DMS79 treated with DMSO at 0.1 percent for 48 hours (cell line): Measurements from ENCODE around the gene PCDHGB3.
"Not testable (repeated sequence)": the region's sequence is repeated elsewhere in the genome, so short reads cannot be mapped to it uniquely, and the experiment has no call there.

ENCODE experiments used
- DNase-seq: peaks from one replicate; lab custom pipeline; 2025; lab: John Stamatoyannopoulos, UW

PCDHGB3 gene

DNA sequence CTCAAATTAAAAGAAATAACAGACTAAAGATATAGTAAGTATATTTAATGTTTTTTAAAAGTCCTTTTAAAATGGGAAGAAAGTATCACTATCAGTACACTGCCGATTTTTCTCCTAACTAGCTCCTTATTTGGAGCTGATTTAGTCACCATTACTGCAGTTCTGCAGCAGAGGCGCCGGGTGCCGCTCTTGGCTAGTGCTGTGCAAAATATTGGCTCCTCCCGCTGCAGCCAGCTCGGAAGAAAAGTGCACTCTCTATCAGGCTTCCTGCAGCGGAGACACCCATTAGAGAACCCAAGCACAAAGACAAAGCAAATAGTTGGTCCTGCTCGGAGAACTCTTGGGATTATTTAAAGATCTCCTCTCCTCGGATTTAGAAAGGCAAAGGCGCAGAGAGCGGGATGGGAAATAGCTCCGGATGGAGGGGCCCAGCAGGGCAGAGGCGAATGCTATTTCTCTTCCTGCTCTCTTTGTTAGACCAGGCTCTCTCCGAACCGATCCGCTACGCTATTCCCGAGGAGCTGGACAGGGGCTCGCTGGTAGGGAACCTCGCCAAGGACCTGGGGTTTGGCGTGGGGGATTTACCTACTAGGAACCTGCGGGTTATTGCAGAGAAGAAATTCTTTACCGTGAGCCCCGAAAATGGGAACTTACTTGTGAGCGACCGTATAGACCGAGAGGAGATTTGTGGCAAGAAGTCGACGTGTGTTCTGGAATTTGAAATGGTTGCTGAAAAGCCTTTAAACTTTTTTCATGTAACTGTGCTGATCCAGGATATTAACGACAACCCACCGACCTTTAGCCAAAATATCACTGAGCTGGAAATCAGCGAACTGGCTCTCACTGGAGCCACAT, at the start of gene PCDHGB3:
TSS of gene PCDHGB3 (plus strand) at position 249 of the 855 bp plus-strand sequence. CDS start at position 402, 153 bp downstream.
- DNase-seq, result no peak

DNA sequence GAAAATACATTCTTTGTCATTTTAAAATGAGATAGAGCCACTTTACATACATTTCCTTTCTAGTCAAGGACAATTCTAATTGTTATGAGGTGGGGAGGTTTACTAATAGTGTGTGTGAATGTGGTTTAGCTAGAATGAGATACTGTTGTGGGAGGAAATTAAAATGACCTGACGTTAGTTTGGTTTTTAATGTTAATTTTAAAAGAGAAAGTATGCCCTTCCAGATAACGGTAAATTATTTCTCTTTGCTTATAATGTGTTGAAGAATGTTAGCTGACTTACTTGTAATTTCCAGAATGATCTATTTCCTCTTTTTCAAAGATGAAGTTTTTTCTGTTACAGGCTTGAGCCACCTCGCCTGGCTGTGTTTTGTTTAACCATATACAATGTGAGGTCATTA, 47.8 kb upstream of the PCDHGB3 start:
- no peak for DNase-seq

DNA sequence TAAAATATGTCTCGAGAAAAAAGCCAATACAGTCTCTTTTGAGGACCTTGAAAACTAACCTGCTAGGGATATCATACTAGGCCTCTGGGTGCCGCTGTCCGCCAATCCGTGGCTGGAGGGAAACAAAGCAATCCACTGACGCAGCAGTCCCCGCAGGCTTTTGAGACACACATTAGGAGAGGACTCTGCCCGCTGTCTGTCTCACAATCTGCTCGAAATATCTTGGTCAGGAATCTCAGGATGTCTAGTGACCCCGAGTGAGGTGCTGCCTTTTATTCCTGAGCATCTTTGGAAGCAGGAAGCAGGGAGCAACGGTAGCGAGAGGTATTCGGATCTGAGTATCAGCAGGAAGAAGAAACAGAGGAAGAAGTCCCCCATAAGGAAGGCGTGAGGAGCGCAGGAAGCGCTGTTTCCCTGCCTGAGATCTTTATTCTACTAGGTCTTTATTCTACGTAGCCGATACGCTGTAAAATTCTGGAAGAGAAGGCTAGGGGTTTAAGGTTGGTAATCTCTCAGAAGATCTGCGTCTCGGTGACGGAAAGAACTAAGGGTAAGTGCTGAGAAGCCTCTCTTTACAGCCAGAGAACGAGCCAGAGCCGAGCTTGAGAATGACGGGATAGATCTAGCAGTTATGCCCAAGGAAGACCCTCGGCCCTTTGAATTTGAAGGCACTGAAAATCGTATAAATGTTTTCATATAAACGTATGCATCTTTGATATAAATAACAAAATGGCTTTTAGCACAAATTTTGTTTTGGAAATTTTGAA, 43.8 kb upstream of the PCDHGB3 start:
- peak; percentile 63 for DNase-seq

DNA sequence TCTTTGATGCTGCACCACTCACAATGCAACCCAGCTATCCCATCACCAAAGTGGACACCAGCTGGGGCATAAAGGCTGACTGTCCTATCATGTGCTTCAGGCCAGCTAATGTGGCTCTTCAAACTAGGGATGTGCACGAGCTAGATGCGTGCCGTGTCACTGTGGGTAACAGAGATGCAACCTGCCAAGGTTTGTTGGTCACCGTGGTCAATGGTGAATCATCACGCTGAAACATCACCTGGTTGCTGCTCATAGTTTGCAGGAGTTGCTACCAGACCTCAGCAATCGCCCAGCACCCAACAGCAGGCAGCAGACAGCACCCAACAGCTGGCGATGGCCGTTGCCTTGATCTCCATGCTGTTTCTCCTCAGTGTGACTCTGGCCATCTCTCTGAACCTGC, 41.8 kb upstream of the PCDHGB3 start:
- DNase-seq, result no peak

DNA sequence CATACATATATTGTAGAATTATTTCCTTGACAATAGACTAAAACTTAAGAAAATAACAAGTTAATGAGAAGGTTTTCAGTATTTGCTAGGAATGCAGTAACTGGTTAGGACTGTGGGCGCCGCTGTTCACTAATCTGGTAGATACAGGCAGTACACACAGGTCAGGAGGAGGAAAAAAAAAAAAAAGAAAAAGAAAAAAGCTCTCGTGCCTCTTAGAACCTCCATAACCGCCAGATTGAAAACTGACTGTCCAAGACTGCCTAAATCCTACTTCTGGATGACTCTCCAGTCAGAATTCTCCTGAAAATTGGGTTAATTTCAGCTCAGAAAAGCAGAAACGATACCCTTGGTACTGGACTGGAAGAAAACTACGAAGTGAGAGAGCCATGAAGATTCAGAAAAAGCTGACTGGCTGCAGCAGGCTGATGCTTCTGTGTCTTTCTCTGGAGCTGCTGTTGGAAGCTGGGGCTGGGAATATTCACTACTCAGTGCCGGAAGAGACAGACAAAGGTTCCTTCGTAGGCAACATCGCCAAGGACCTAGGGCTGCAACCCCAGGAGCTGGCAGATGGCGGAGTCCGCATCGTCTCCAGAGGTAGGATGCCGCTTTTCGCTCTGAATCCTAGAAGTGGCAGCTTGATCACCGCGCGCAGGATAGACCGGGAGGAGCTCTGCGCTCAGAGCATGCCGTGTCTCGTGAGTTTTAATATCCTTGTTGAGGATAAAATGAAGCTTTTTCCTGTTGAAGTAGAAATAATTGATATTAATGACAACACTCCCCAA, 39.6 kb upstream of the PCDHGB3 start, which contains the start of gene PCDHGA1:
TSS of gene PCDHGA1 (plus strand) at position 216 of the 782 bp plus-strand sequence.
- no peak for DNase-seq

DNA sequence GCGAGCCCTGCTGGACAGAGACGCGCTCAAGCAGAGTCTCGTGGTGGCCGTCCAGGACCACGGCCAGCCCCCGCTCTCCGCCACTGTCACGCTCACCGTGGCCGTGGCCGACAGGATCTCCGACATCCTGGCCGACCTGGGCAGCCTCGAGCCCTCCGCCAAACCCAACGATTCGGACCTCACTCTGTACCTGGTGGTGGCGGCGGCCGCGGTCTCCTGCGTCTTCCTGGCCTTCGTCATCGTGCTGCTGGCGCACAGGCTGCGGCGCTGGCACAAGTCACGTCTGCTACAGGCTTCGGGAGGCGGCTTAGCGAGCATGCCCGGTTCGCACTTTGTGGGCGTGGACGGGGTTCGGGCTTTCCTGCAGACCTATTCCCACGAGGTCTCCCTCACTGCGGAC, 37.5 kb upstream of the PCDHGB3 start:
- not testable (repeated sequence) for DNase-seq

DNA sequence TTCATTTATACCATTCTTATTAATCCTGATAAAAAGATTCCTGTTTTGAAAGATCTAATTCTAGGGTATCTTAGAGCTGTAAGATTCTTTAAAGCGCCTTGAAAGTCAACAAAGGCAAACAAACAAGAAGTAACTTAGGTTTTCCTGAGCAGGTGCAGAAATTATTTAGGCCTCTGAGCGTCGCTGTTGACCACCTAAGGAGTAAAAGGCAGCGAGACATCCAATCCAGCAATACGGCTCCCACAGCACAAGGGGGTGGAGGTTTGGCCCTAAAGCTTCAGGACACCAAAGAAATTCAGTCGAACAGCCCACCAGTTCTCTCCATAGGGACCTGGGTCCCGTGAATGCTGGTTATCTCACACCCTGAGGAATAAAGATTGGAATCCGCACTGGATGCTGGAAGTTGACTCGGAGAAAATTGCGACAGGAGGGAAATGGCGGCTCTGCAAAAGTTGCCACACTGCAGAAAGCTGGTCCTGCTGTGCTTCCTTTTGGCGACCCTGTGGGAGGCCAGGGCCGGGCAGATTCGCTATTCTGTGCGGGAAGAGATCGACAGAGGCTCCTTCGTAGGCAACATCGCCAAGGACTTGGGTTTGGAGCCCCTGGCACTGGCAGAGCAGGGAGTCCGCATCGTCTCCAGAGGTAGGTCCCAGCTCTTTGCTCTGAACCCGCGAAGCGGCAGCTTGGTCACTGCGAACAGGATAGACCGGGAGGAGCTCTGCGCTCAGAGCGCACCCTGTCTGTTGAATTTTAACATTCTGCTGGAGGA, 31.3 kb upstream of the PCDHGB3 start, which contains the start of gene PCDHGA2:
TSS of gene PCDHGA2 (plus strand) at position 223 of the 769 bp plus-strand sequence.
- DNase-seq, result no peak

DNA sequence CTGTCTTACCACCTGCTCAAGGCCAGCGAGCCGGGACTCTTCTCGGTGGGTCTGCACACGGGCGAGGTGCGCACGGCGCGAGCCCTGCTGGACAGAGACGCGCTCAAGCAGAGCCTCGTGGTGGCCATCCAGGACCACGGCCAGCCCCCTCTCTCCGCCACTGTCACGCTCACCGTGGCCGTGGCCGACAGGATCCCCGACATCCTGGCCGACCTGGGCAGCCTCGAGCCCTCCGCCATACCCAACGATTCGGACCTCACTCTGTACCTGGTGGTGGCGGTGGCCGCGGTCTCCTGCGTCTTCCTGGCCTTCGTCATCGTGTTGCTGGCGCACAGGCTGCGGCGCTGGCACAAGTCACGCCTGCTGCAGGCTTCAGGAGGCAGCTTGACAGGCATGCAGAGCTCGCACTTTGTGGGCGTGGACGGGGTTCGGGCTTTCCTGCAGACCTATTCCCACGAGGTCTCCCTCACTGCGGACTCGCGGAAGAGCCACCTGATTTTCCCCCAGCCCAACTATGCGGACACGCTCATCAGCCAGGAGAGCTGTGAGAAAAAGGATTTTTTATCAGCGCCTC, 29.2 kb upstream of the PCDHGB3 start:
- DNase-seq, result not testable (repeated sequence)

DNA sequence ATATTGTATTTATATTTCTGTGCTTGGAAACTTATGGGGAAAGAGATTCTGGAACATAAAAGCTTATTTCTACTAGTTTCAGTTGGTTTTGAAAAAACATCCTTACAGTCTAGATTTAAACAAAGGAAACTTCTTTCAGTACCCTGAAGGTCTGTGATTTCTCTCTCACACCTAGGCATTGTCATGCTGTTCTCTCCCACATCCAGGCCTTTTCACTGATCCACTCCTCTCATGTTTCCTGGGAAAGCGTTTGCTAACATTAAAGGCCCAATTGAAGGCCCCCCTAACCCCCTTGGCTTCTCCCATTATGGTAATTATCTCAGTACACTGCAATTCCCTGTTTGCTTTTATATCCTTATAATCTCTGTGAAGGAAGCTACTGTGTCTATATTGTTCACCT, 27.3 kb upstream of the PCDHGB3 start:
- DNase-seq, result no peak

DNA sequence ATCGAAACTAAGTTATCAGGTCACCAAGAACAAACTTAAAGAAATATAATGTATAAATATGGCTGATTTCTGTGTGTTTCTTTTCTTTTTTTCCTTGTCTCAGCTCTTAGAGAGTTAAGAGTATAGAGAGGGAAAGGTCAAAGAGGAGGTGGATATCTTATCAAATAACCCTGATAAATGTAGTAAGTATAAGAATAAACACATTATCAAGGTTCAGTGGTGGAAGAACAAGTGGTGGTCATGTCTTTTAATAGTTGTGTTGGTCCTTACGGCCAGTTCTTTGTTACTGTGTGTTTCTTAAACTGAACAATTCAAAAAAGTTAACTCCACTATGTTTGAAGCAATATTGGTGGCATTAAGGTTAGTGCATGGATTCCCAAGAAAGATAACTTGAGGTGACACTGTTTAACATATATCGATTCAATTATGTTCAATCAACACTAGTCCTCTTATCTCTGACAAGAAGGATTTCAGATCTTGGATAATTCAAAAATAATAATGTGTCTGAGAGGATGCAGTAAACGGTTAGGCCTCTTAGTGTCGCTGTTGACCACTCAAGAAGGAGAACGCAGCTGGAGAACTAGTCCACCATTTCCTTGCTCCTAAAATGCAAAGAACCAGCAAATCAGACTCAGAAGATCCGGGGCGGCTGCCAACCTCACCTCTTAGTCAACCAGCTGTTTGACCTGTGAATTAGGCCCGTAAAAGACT, 26.6 kb upstream of the PCDHGB3 start, which contains the start of gene PCDHGA3:
TSS of gene PCDHGA3 (plus strand) at position 588 of the 711 bp plus-strand sequence. CDS start 205 bp downstream, outside the sequence.
- DNase-seq, result no peak

DNA sequence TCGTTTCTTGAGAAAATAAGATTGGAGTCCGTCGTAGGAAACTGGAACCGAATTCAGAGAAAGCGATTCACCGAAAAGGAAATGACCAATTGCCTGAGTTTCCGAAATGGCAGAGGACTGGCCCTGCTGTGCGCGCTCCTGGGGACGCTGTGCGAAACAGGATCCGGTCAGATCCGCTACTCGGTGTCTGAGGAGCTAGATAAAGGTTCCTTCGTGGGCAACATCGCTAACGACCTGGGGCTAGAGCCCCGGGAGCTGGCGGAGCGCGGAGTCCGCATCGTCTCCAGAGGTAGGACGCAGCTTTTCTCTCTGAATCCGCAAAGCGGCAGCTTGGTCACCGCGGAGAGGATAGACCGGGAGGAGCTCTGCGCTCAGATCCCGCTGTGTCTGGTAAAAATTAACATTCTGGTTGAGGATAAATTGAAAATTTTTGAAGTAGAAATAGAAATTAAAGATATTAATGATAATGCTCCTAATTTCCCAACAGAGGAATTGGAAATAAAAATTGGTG, 26.0 kb upstream of the PCDHGB3 start:
- DNase-seq, result no peak

DNA sequence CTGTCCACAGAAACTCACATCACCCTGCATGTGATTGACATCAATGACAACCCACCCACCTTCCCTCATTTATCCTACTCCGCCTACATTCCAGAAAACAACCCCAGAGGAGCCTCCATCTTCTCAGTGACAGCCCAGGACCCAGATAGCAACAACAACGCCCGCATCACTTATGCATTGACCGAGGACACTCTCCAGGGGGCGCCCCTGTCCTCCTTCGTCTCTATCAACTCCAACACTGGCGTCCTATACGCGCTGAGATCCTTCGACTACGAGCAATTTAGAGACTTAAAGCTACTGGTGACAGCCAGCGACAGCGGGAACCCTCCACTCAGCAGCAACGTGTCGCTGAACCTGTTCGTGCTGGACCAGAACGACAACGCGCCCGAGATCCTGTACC, 24.7 kb upstream of the PCDHGB3 start:
- no peak for DNase-seq

DNA sequence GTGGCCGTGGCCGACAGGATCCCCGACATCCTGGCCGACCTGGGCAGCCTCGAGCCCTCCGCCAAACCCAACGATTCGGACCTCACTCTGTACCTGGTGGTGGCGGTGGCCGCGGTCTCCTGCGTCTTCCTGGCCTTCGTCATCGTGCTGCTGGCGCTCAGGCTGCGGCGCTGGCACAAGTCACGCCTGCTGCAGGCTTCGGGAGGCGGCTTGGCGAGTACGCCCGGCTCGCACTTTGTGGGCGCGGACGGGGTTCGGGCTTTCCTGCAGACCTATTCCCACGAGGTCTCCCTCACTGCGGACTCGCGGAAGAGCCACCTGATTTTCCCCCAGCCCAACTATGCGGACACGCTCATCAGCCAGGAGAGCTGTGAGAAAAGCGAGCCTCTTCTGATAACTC, 24.0 kb upstream of the PCDHGB3 start:
- not testable (repeated sequence) for DNase-seq

DNA sequence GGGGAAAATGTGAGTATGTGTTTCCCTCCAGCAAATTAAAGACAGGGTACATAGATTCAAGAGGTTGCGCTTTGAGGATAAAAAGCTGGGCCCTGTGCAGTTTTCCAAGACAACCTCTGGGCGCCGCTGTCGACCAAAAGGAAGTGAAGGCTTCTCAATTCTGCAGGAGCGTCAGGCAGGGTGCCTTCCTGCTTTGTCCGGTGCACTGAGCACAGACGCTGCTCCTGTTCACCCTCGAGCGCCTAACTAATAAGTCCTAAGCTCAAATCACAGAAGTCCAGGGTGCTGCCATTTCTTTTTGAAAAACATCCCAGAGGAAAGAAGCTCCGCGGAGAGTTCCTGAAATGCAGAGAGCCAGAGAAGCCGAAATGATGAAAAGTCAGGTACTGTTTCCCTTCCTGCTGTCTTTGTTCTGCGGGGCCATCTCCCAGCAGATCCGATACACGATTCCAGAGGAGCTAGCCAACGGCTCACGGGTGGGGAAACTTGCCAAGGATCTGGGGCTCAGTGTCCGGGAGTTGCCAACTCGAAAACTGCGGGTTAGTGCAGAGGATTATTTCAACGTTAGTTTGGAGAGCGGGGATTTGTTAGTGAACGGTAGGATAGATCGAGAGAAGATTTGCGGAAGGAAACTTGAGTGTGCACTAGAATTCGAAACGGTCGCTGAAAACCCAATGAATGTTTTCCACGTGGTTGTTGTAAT, 20.0 kb upstream of the PCDHGB3 start, which contains the start of gene PCDHGB1:
TSS of gene PCDHGB1 (plus strand) at position 183 of the 703 bp plus-strand sequence. CDS start at position 345, 162 bp downstream.
- DNase-seq, result no peak

DNA sequence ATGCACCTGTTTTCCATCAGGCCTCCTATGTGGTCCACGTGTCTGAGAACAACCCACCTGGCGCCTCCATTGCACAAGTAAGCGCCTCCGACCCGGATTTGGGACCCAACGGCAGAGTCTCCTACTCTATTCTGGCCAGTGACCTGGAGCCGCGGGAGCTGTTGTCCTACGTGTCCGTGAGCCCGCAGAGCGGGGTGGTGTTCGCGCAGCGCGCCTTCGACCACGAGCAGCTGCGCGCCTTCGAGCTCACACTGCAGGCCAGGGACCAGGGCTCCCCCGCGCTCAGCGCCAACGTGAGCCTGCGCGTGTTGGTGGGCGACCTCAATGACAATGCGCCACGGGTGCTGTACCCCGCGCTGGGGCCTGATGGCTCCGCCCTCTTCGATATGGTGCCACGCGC, 18.5 kb upstream of the PCDHGB3 start:
- no peak for DNase-seq

DNA sequence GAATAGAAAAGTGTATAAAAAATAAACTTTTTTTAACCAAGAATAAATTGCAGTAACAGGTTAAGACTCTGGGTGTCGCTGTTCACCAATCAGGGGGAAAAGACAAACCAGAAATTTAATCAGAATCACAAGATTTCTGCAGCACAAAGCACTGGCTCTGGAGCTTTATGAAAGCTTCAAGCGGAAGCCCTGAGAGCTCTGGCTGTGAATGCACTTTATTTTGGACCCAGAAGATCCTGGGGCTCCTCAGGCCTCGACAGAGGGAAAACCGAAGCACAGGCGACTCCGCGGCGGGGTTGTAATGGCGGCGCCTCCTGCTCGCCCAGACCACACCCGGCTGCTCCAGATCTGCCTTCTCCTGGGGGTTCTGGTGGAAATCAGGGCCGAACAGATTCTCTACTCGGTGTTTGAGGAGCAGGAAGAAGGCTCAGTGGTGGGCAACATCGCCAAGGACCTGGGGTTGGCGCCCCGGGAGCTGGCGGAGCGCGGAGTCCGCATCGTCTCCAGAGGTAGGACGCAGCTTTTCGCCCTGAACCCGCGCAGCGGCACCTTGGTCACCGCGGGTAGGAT, 15.1 kb upstream of the PCDHGB3 start, which contains the start of gene PCDHGA4:
TSS of gene PCDHGA4 (plus strand) at position 122 of the 570 bp plus-strand sequence. CDS start at position 209, 87 bp downstream.
- DNase-seq, result no peak

DNA sequence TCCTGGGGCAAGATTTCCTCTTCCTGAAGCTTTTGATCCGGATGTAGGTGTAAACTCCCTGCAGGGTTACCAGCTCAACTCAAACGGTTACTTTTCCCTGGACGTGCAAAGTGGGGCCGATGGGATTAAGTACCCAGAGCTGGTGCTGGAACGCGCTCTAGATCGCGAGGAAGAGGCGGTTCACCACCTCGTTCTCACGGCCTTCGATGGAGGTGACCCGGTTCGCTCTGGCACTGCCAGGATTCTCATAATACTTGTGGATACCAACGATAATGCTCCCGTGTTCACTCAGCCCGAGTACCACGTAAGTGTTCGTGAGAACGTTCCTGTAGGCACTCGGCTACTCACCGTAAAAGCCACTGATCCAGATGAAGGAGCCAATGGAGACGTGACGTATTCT, 14.4 kb upstream of the PCDHGB3 start:
- DNase-seq, result no peak

DNA sequence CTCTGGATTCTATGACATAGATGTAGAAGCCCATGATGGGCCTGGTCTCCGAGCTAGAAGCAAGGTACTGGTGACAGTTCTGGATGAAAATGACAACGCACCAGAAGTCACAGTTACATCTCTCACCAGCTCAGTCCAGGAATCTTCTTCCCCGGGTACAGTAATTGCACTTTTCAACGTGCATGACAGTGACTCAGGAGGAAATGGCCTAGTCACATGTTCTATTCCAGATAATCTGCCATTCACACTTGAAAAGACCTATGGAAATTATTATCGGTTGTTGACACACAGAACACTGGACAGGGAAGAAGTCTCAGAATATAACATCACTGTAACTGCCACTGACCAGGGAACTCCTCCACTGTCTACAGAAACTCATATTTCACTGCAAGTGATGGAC, 13.9 kb upstream of the PCDHGB3 start:
- no peak for DNase-seq

DNA sequence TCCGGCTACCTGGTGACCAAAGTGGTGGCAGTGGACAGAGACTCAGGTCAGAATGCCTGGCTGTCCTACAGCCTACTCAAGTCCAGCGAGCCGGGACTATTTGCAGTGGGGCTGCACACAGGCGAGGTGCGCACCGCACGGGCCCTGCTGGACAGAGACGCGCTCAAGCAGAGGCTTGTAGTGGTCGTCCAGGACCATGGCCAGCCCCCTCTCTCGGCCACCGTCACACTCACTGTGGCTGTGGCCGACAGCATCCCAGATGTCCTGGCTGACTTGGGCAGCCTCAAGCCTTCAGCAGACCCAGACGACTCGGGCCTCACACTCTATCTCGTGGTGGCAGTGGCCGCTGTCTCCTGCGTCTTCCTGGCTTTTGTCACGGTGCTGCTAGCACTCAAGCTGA, 13.1 kb upstream of the PCDHGB3 start:
- no peak for DNase-seq
